ENCODE results near the gene DNAH1.
A peak's percentile ranks its signal among the peaks of the same experiment; 100 is the strongest.

The DNAH1 gene

DNA sequence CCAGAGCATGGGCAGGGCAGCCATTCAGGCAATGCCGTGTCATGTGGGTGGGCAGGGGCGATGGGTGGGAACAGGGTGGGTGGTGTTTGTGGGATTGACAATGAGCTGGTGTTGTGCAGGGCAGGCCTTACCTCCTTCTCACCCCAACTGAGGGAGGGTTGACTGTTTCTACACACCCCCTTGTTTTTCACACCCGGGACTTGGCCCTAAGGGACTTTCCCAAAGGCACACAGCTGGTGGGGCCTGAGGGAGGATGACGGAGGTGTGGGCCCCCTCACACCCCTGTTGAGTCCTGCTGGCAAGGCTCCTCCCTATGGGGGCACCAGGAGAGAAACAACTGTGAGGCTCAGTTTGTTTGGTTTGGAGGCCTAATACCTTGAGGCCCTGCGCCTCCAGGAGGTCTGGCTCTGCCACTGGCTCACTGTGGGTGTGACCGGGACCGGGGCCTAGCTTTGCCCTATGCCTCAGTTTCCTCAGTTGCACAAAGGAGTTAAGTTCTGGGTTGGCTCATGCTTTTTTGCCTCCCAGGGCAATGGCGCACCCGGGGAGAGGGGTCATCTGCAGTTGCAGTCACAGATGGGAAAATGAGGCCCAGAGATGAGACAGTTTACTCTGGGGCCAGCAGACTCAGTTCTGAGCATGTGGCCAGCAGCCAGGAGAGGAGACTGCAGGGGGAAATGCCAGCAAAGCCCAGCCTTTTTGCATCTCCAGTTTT is 5.1 kb upstream of the DNAH1 start:
- peak in 2 of 3 donors; percentile 12 to 25 for DNase-seq
- Histone ChIP-seq H3K4me3 (ENCODE audit: insufficient read depth, low read depth, low read length, poor library complexity, severe bottlenecking) (no peak overlapping the region), H3K9me3 (ENCODE audit: control insufficient read depth, low read length) (no peaks in the 10 kb centered on the region), H3K36me3 (ENCODE audit: control insufficient read depth, insufficient read depth, low read length) (no peaks in the 10 kb centered on the region), H3K27me3 (replicated peaks; ENCODE audit: control insufficient read depth, insufficient read depth, low read length, poor library complexity, severe bottlenecking) (no peaks in the 10 kb centered on the region), H3K4me1 (ENCODE audit: control insufficient read depth, insufficient read depth, low read length, poor library complexity, severe bottlenecking) (no peaks in the 10 kb centered on the region), H3K27ac (ENCODE audit: insufficient read depth, low read length, poor library complexity, severe bottlenecking) (no peak overlapping the region)

DNA sequence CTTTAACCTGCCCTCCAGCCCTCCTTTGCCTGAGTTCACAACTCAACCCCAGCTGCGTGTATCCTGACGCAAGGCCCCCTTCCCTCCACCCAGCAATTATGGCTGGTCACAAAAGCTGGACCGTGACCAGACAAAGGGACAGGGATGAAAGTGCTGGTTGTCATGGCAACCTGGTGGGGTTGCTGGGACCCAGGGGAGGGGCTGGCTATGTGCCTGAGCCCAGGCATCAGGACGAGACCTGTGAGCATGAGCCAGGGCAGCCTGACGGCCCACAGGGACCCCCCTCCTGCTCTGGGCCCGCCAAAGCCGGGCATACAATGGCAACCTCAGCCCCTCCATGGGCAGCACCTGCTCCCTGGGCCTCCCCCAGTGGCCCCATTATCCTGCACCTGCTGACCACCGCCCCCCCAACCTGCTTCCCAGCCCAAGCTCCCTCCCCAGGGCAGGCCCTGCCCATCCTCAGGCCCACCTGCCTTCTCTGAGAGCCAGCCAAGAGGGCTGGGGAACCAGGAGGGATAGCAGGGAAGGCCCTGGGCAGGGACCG is 4.5 kb upstream of the DNAH1 start:
- no peaks in the 10 kb centered on the region for H3K36me3 ChIP-seq (ENCODE audit: control insufficient read depth, insufficient read depth, low read length)
- H3K27me3 ChIP-seq (replicated peaks; ENCODE audit: control insufficient read depth, insufficient read depth, low read length, poor library complexity, severe bottlenecking) = no peaks in the 10 kb centered on the region
- H3K4me1 ChIP-seq (ENCODE audit: control insufficient read depth, insufficient read depth, low read length, poor library complexity, severe bottlenecking) = no peaks in the 10 kb centered on the region
- H3K4me3 ChIP-seq (ENCODE audit: insufficient read depth, low read depth, low read length, poor library complexity, severe bottlenecking) = no peak overlapping the region
- no peak for DNase-seq
- no peaks in the 10 kb centered on the region for H3K9me3 ChIP-seq (ENCODE audit: control insufficient read depth, low read length)
- H3K27ac ChIP-seq (ENCODE audit: insufficient read depth, low read length, poor library complexity, severe bottlenecking) = no peak overlapping the region

DNA sequence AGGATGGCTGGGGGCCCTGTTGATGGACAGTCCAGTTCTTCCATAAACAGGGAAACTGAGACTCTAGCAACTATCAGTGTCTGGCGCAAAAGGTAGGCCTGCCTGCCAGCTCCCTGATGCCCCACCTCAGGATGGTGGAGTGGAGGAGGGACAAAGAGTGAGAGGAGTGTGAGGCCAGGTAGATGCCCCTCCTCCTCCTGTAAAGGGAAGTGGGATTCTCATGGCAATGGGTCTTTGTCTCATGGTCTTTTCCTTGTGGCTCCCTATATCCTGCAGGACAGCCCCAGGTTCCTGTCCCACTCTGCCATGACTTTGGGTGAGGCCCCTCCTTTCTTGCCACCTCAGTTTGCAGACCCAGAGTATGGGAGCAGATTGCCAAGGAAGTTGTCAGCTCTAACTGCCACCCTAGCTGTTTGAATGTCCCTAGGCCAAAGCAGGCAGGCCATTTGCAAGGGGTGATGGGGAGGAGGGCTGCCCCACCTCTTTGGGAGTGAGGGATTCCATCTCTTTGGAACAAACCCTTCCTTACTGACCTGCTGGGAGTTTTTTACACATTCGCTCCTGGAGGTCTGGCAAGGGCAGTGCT is 2.8 kb upstream of the DNAH1 start:
- no peak overlapping the region for H3K4me3 ChIP-seq (ENCODE audit: insufficient read depth, low read depth, low read length, poor library complexity, severe bottlenecking)
- H3K36me3 ChIP-seq (ENCODE audit: control insufficient read depth, insufficient read depth, low read length) = no peaks in the 10 kb centered on the region
- no peaks in the 10 kb centered on the region for H3K27me3 ChIP-seq (replicated peaks; ENCODE audit: control insufficient read depth, insufficient read depth, low read length, poor library complexity, severe bottlenecking)
- H3K9me3 ChIP-seq (ENCODE audit: control insufficient read depth, low read length) = no peaks in the 10 kb centered on the region
- no peak for DNase-seq
- H3K4me1 ChIP-seq (ENCODE audit: control insufficient read depth, insufficient read depth, low read length, poor library complexity, severe bottlenecking) = no peaks in the 10 kb centered on the region
- H3K27ac ChIP-seq (ENCODE audit: insufficient read depth, low read length, poor library complexity, severe bottlenecking) = no peak overlapping the region

DNA sequence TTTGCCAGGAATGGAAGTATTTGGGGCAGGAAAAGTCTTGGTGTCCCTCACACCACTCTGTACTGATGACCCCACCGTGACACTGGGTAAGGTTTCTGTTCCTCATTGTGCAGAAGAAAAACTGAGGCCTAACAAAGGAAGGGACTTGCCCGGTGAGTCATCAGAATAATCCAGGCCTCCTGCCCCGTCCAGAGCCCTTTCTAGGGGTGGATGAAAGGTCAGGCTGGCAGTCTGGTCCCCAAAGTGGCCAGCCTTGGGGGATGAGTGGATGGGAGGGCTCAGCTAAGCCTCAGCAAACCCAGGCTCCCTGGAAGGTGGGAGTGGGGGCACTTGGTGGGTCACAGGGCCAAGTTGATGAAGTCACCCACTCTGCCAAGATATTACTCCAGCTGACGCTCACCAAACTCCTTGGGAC is 2.3 kb upstream of the DNAH1 start:
- H3K4me3 ChIP-seq (ENCODE audit: insufficient read depth, low read depth, low read length, poor library complexity, severe bottlenecking) = no peak overlapping the region
- H3K27ac ChIP-seq (ENCODE audit: insufficient read depth, low read length, poor library complexity, severe bottlenecking) = no peak overlapping the region
- no peaks in the 10 kb centered on the region for H3K27me3 ChIP-seq (replicated peaks; ENCODE audit: control insufficient read depth, insufficient read depth, low read length, poor library complexity, severe bottlenecking)
- no peak for DNase-seq
- no peaks in the 10 kb centered on the region for H3K9me3 ChIP-seq (ENCODE audit: control insufficient read depth, low read length)
- H3K4me1 ChIP-seq (ENCODE audit: control insufficient read depth, insufficient read depth, low read length, poor library complexity, severe bottlenecking) = no peaks in the 10 kb centered on the region
- no peaks in the 10 kb centered on the region for H3K36me3 ChIP-seq (ENCODE audit: control insufficient read depth, insufficient read depth, low read length)

DNA sequence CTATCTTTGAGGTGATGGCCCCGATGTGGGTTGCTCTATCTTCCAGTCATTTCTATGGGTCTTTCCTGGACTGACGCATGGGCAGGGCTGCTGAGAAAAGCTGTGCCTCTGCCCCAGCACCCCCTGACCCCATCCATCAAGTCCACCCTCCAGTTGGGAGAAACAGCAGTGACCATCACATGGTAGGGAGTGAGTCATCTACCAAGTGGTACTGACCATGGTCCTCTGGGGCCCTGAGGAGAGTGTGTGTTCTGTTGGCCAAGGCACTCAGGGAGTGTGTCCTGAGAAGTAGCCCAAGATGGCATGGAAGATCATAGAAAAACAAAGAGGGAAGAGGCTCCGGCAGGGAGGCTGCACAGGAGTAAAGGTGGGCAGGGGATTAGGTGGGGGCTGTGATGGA is 1.6 kb upstream of the DNAH1 start:
- Histone ChIP-seq H3K27ac (ENCODE audit: insufficient read depth, low read length, poor library complexity, severe bottlenecking) (no peak overlapping the region), H3K9me3 (ENCODE audit: control insufficient read depth, low read length) (no peaks in the 10 kb centered on the region), H3K4me3 (ENCODE audit: insufficient read depth, low read depth, low read length, poor library complexity, severe bottlenecking) (no peak overlapping the region), H3K36me3 (ENCODE audit: control insufficient read depth, insufficient read depth, low read length) (no peaks in the 10 kb centered on the region), H3K4me1 (ENCODE audit: control insufficient read depth, insufficient read depth, low read length, poor library complexity, severe bottlenecking) (no peaks in the 10 kb centered on the region), H3K27me3 (replicated peaks; ENCODE audit: control insufficient read depth, insufficient read depth, low read length, poor library complexity, severe bottlenecking) (no peaks in the 10 kb centered on the region)
- no peak for DNase-seq

DNA sequence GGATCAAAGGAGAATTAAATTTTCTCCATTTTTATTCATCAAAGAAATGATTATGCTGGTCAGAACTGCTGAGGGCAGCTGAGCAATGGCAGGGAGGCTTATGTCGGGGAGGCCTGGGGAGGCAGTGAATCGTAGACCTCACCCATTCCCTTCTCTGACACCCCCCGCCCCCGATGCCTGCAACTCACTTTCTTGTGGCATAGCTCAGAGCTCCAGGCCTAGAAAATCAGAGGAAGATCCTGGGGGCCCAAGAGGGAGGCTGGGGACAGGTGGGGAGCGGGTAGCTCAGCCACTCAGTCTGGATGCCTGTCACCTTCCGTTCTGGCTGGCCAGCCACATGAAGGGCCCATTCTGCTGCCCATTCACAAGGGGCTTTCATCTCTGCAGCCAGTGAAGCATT is 1.1 kb upstream of the DNAH1 start:
- Histone ChIP-seq H3K9me3 (ENCODE audit: control insufficient read depth, low read length) (no peaks in the 10 kb centered on the region), H3K27ac (ENCODE audit: insufficient read depth, low read length, poor library complexity, severe bottlenecking) (no peak overlapping the region), H3K27me3 (replicated peaks; ENCODE audit: control insufficient read depth, insufficient read depth, low read length, poor library complexity, severe bottlenecking) (no peaks in the 10 kb centered on the region), H3K4me3 (ENCODE audit: insufficient read depth, low read depth, low read length, poor library complexity, severe bottlenecking) (no peak overlapping the region), H3K4me1 (ENCODE audit: control insufficient read depth, insufficient read depth, low read length, poor library complexity, severe bottlenecking) (no peaks in the 10 kb centered on the region), H3K36me3 (ENCODE audit: control insufficient read depth, insufficient read depth, low read length) (no peaks in the 10 kb centered on the region)
- no peak for DNase-seq

DNA sequence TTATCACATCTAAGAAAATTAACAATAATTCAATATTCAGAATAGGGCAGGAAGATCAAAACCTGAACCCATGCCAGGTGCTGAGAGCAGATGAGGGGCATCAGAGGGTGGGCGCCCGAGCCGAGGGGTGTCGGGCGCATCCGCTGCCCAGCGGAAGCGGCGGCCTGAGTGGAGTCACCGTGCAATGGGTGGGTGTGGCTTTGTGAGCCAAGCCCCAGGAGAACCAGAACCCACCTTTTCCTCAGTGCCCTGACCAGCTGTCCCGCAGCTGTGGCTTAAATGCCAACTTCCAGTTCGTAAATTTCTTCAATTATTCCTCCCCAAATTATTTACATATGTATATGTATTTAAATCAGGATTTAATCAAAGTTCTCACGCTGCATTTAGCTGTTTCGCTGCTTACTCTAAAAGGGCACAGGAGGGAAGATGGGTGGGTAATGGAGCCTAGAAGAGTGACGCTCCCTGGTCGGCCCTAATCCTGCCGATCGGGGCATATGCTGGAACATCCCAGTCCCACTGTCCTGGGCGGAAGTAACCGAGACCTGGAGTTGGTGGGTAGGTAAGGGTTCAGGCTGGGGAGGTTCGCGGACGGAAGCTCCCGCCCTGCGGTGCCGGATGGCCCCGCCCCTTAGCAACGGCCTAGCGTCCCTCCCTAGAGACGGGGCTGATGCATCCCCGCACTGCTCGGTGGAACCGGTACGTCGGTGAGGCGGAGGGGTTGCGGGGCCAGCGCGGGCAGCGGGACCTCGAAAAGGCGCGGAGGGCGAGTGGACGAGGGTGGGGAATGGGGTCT is 1.3 kb downstream of the DNAH1 start:
- Histone ChIP-seq H3K4me1 (ENCODE audit: control insufficient read depth, insufficient read depth, low read length, poor library complexity, severe bottlenecking) (no peaks in the 10 kb centered on the region), H3K9me3 (ENCODE audit: control insufficient read depth, low read length) (no peaks in the 10 kb centered on the region), H3K4me3 (ENCODE audit: insufficient read depth, low read depth, low read length, poor library complexity, severe bottlenecking) (no peak overlapping the region), H3K27me3 (replicated peaks; ENCODE audit: control insufficient read depth, insufficient read depth, low read length, poor library complexity, severe bottlenecking) (no peaks in the 10 kb centered on the region), H3K27ac (ENCODE audit: insufficient read depth, low read length, poor library complexity, severe bottlenecking) (peak overlapping the region; percentile 44), H3K36me3 (ENCODE audit: control insufficient read depth, insufficient read depth, low read length) (no peaks in the 10 kb centered on the region)
- peak; percentile 47 to 63 (median 60) for DNase-seq

DNA sequence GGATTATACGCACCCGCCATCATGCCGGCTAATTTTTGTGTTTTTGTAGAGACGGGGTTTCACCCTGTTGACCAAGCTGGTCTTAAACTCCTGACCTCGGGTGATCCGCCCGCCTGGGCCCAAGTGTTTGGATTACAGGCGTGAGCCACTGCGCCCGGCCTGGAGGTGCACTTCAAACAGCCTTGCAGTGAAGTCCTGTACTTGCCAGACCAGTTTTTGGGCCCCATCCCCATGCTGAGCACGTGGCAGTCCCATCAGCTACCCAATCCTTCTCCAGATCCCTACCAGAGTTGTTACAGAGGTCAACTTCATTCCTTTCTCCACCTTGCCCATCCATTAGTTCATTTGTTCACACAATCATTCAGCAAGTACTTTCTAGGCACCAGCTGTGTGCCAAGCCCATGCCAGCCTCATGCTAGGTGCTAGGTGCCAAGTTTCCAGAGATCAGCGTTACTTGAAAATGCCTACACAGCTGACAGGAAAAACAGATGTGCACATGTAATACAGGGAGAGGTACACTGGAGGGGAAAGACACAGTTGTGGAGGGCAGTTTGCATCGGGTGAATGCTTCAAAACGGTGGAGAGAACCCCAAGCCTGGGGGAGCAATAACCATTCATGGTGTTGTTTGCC is 2.2 kb downstream of the DNAH1 start:
- no peaks in the 10 kb centered on the region for H3K4me1 ChIP-seq (ENCODE audit: control insufficient read depth, insufficient read depth, low read length, poor library complexity, severe bottlenecking)
- H3K36me3 ChIP-seq (ENCODE audit: control insufficient read depth, insufficient read depth, low read length) = no peaks in the 10 kb centered on the region
- no peaks in the 10 kb centered on the region for H3K9me3 ChIP-seq (ENCODE audit: control insufficient read depth, low read length)
- H3K4me3 ChIP-seq (ENCODE audit: insufficient read depth, low read depth, low read length, poor library complexity, severe bottlenecking) = no peak overlapping the region
- H3K27ac ChIP-seq (ENCODE audit: insufficient read depth, low read length, poor library complexity, severe bottlenecking) = no peak overlapping the region
- DNase-seq = no peak
- no peaks in the 10 kb centered on the region for H3K27me3 ChIP-seq (replicated peaks; ENCODE audit: control insufficient read depth, insufficient read depth, low read length, poor library complexity, severe bottlenecking)

DNA sequence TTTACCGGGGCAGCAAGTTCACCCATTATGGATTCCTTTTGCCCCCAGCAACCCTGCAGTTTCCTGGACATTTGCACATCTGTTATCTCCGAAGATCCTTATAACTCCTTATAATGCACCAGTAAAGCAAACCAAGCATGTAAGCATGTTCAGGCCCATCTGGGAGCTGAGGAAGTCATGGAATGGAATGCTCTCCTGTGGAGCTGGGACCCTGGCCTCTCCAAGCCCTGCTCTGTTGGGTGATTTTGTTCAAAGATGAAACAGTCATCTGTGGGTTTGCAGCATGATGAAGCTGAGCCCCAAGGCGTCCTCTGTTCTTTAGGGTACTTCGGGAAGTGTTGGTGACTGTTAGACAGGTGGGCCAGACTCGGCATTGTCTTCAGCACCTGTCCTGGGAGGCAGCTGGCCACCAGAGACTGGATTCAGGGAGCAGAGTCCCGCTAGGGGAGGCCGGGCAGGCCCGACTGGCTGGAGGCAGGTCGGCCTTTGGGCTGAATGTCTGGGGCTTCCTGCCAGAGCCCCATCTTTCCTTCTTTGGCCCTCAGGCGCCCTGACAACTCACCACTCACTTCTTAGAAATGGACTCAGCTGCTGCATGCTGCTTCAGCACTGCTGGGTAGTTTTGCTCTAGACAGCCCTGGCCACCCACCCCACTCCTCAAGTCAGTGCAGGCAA is 3.9 kb downstream of the DNAH1 start:
- no peaks in the 10 kb centered on the region for H3K9me3 ChIP-seq (ENCODE audit: control insufficient read depth, low read length)
- no peak overlapping the region for H3K27ac ChIP-seq (ENCODE audit: insufficient read depth, low read length, poor library complexity, severe bottlenecking)
- no peaks in the 10 kb centered on the region for H3K36me3 ChIP-seq (ENCODE audit: control insufficient read depth, insufficient read depth, low read length)
- no peaks in the 10 kb centered on the region for H3K27me3 ChIP-seq (replicated peaks; ENCODE audit: control insufficient read depth, insufficient read depth, low read length, poor library complexity, severe bottlenecking)
- H3K4me1 ChIP-seq (ENCODE audit: control insufficient read depth, insufficient read depth, low read length, poor library complexity, severe bottlenecking) = no peaks in the 10 kb centered on the region
- no peak for DNase-seq
- H3K4me3 ChIP-seq (ENCODE audit: insufficient read depth, low read depth, low read length, poor library complexity, severe bottlenecking) = no peak overlapping the region
